Neural crest cell (in vitro differentiated cells): ENCODE measurements around the gene KXD1. TPM values are rescaled to one million over a fixed set of nuclear protein-coding genes. Genes with fewer than 3 reads are reported as not detected.
A peak's percentile ranks its signal among the peaks of the same experiment; 100 is the strongest.

ENCODE experiments used
- DNase-seq: peaks from one replicate; pipeline ENCODE4 v3.0.0; 2021; ENCODE audit warnings: low read depth, mixed read lengths, low spot score
- H3K27ac Mint-ChIP-seq: one replicate; pipeline ENCODE4 v1.8.0; 2021; ENCODE audit warnings: mild to moderate bottlenecking, mixed read lengths; ENCODE audit not compliant: unreplicated experiment
- H3K27me3 Mint-ChIP-seq: 2 replicates; pipeline ENCODE4 v1.8.0; 2021; ENCODE audit warnings: low read depth, mild to moderate bottlenecking, mixed read lengths
- H3K36me3 Mint-ChIP-seq: 2 replicates; pipeline ENCODE4 v1.8.0; 2021; ENCODE audit warnings: low read depth, mild to moderate bottlenecking, mixed read lengths
- H3K4me1 Mint-ChIP-seq: 2 replicates; pipeline ENCODE4 v1.8.0; 2021; ENCODE audit warnings: mixed read lengths
- H3K4me3 Mint-ChIP-seq: one replicate; pipeline ENCODE4 v1.8.0; 2021; ENCODE audit warnings: mild to moderate bottlenecking, mixed read lengths
- H3K9me3 Mint-ChIP-seq: 2 replicates; pipeline ENCODE4 v1.8.0; 2021; ENCODE audit warnings: mixed read lengths
- CTCF ChIP-seq: fragments of 200-600 bp; sonication (generic); conservative IDR thresholded peaks from 2 replicates; pipeline ENCODE4 v1.5.0; 2021; ENCODE audit warnings: antibody characterized with exemption, mild to moderate bottlenecking
- total RNA-seq: library from RNA; stranded (reverse); gene quantifications from 2 replicates; pipeline ENCODE4 v1.2.1, GENCODE V29; 2021

The KXD1 gene
- total RNA-seq, 1 donor from 2014 or later: 88.5 TPM

- H3K4me3 Mint-ChIP-seq: peak overlapping the region; percentile 27
- H3K27me3 Mint-ChIP-seq: peaks cover 83% of the 10 kb centered on the region
- no peak overlapping the region for H3K27ac Mint-ChIP-seq
- no peak for TF ChIP-seq CTCF
- H3K4me1 Mint-ChIP-seq: peaks cover 27% of the 10 kb centered on the region
- DNase-seq: no peak
- no peaks in the 10 kb centered on the region for H3K9me3 Mint-ChIP-seq
- H3K36me3 Mint-ChIP-seq: no peaks in the 10 kb centered on the region
Measured at GRCh38 chr19:18608805-18609716, 51.4 kb downstream of the KXD1 start.

GRCh38 chr19:18609717-18610051 lies 52.0 kb downstream of the KXD1 start:
- Mint-ChIP-seq H3K27ac (no peak overlapping the region), H3K36me3 (no peaks in the 10 kb centered on the region), H3K4me3 (peak overlapping the region; percentile 27)

GRCh38 chr19:18610245-18610555 lies 52.5 kb downstream of the KXD1 start:
- H3K4me1 Mint-ChIP-seq: peaks cover 27% of the 10 kb centered on the region
- no peak overlapping the region for H3K4me3 Mint-ChIP-seq

More at GRCh38 chr19:18609717-18610051, 52.0 kb downstream of the KXD1 start:
- no peaks in the 10 kb centered on the region for H3K9me3 Mint-ChIP-seq
- H3K4me1 Mint-ChIP-seq: peaks cover 27% of the 10 kb centered on the region
- no peak for DNase-seq
- no peak for TF ChIP-seq CTCF
- H3K27me3 Mint-ChIP-seq: peaks cover 83% of the 10 kb centered on the region

GRCh38 chr19:18610556-18611326 lies 53.1 kb downstream of the KXD1 start:
- H3K4me1 Mint-ChIP-seq: peaks cover 23% of the 10 kb centered on the region
- no peaks in the 10 kb centered on the region for H3K36me3 Mint-ChIP-seq
- H3K27ac Mint-ChIP-seq: no peak overlapping the region
- no peak for TF ChIP-seq CTCF
- peaks cover 83% of the 10 kb centered on the region for H3K27me3 Mint-ChIP-seq
- DNase-seq: no peak
- peak overlapping the region; percentile 72 for H3K4me3 Mint-ChIP-seq
- no peaks in the 10 kb centered on the region for H3K9me3 Mint-ChIP-seq

More at GRCh38 chr19:18610245-18610555, 52.5 kb downstream of the KXD1 start:
- DNase-seq: no peak
- H3K27me3 Mint-ChIP-seq: peaks cover 83% of the 10 kb centered on the region
- TF ChIP-seq CTCF: no peak
- H3K9me3 Mint-ChIP-seq: no peaks in the 10 kb centered on the region
- H3K27ac Mint-ChIP-seq: no peak overlapping the region
- no peaks in the 10 kb centered on the region for H3K36me3 Mint-ChIP-seq

GRCh38 chr19:18611327-18612050 lies 53.8 kb downstream of the KXD1 start:
- Mint-ChIP-seq H3K4me1 (peaks cover 23% of the 10 kb centered on the region), H3K27me3 (peaks cover 88% of the 10 kb centered on the region), H3K36me3 (no peaks in the 10 kb centered on the region), H3K9me3 (no peaks in the 10 kb centered on the region), H3K4me3 (peak overlapping the region; percentile 72), H3K27ac (no peak overlapping the region)
- TF ChIP-seq CTCF: no peak
- no peak for DNase-seq
